HG02870 (cell line): ENCODE data around the gene RASSF3.
"Not testable (repeated sequence)": the region's sequence is repeated elsewhere in the genome, so short reads cannot be mapped to it uniquely, and the experiment has no call there.

ENCODE experiments used
- ATAC-seq: cut with Tn5 transposase; IDR thresholded peaks from one replicate; pipeline ENCODE4 v1.9.1; 2021; ENCODE audit warnings: mild to moderate bottlenecking, moderate library complexity; ENCODE audit not compliant: unreplicated experiment

RASSF3 gene

GRCh38 chr12:64631197-64631596 is 20.9 kb downstream of the RASSF3 start:
- ATAC-seq: no peak

- no peak for ATAC-seq
Measured at GRCh38 chr12:64633011-64633939, 23.0 kb downstream of the RASSF3 start.

GRCh38 chr12:64633940-64634337 is 23.6 kb downstream of the RASSF3 start:
- no peak for ATAC-seq

- ATAC-seq: no peak
Measured at GRCh38 chr12:64634508-64635092, 24.3 kb downstream of the RASSF3 start.

GRCh38 chr12:64635356-64635998 is 25.2 kb downstream of the RASSF3 start:
- no peak for ATAC-seq

GRCh38 chr12:64636856-64637255 is 26.6 kb downstream of the RASSF3 start:
- no peak for ATAC-seq

GRCh38 chr12:64639466-64639865 is 29.2 kb downstream of the RASSF3 start:
- ATAC-seq: no peak

- ATAC-seq: no peak
Measured at GRCh38 chr12:64646318-64646717, 36.0 kb downstream of the RASSF3 start.

- ATAC-seq: no peak
Measured at GRCh38 chr12:64649487-64649886, 39.2 kb downstream of the RASSF3 start.

- no peak for ATAC-seq
Measured at GRCh38 chr12:64650762-64651161, 40.5 kb downstream of the RASSF3 start.

- ATAC-seq: no peak
Measured at GRCh38 chr12:64652346-64652745, 42.1 kb downstream of the RASSF3 start.

- no peak for ATAC-seq
Measured at GRCh38 chr12:64653123-64653522, 42.8 kb downstream of the RASSF3 start.

GRCh38 chr12:64653907-64654306 is 43.6 kb downstream of the RASSF3 start:
- not testable (repeated sequence) for ATAC-seq

GRCh38 chr12:64655141-64655540 is 44.8 kb downstream of the RASSF3 start:
- ATAC-seq: no peak

- ATAC-seq: no peak
Measured at GRCh38 chr12:64656429-64656828, 46.1 kb downstream of the RASSF3 start.

GRCh38 chr12:64658892-64659481 is 48.7 kb downstream of the RASSF3 start:
- ATAC-seq: no peak

- peak; percentile 48 for ATAC-seq
Measured at GRCh38 chr12:64660237-64661018, 50.1 kb downstream of the RASSF3 start.

- no peak for ATAC-seq
Measured at GRCh38 chr12:64663015-64663414, 52.7 kb downstream of the RASSF3 start.

- peak; percentile 31 for ATAC-seq
Measured at GRCh38 chr12:64665514-64665913, 55.2 kb downstream of the RASSF3 start.

- ATAC-seq: peak; percentile 41
Measured at GRCh38 chr12:64666054-64666914, 56.0 kb downstream of the RASSF3 start.
